ENCODE data around the gene HADH.

GRCh38 chr4:108001540-108002135, 11.9 kb downstream of the HADH start:
- TF ChIP-seq CTCF (IDR thresholded peaks at IDR 0.05): no peak
- TF ChIP-seq POLR2A (IDR thresholded peaks at IDR 0.05): no peak

Data from right lobe of liver (tissue), 4 donors.